Effector CD4-positive, alpha-beta T cell (primary cell): Measurements from ENCODE around the gene CFAP221.

Experiments
- DNase-seq: peaks from one replicate; pipeline ENCODE4 v3.0.0-alpha.2; 2020

CFAP221 gene

DNA sequence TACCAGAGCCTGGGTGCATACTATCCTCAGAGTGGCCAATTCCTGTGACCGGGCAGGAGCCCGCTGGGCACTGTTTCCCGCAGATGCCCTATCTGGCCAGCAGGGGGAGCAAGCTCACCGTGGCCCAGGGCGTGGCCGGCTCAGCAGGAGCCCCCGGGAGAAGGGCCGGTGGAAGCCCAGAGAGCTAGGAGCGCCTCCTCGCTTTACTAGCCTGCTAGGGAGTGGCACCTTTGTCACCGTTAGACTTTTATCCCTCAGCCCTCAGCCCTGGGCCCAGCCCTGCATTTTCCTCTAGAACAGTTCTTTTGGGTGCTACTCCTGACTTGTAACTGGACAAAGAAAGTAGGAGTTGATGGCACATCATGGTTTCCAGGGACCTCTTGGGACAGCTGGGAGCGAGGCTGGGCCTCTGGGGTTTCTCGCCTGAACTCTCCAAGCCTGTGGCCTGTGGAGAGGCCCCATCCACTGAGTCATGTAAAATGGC, 158.7 kb downstream of the CFAP221 start:
- peak; percentile 52 for DNase-seq

DNA sequence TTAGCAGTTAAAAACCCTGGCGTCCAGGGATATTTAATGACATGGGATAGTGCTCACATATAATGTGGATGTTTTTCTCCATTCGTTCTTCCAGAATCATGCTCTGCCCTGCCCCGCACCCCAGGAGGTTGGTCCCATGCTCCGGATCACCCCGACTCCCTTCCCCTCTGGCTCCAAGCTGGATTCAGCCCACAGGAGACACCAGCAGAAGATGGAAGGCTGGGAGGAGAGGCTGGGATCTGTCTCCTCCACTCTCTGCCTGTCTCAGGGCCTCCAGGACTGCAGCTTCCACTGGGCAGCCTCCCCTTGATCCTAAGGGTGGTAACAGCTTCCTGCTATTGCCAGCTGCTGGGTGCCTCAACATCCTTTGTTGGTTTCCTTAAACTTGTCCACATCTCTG, 159.3 kb downstream of the CFAP221 start:
- no peak for DNase-seq

DNA sequence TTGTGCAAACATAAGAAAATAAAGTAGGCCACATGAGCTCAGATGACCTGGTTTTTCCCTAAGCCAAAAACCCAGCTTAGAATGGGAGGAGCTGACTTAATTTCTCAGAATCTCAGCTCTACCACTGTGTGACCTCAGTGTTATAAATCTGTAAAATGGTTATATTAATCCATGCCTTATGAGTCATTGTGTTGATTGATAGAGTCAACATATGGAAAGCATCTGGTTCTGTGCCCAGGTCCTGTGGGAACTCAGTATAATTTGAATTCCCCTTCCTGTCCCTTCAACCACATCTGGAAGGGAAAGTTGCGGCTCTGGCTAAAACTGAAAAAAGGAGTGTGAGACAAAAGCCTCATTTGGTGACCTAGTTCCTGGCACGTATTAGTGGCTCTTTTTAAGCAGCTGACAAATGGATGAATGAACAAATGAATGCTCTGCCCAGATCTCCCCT, 160.4 kb downstream of the CFAP221 start:
- DNase-seq = no peak

DNA sequence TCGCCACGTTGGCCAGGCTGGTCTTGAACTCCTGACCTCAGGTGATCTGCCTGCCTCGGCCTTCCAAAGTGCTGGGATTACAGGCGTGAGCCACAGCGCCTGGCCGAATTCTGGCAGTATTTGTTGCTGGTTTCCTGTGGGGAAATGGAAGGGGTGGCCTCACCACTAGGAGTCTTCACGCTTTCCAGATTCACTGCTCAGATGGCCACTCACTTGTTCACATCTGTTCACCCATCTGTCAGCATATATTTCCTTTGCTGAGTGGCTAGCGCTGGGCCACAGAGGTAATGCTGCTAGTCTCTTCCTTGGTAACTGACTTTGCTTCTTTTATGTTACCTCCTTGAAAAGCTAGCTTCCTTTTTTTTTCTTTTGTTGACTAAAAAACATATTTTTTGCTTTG, 162.0 kb downstream of the CFAP221 start:
- DNase-seq = no peak
